Stimulated activated CD4-positive, alpha-beta T cell treated with anti-CD3 and anti-CD28 coated beads, Interleukin-1b, Interleukin-23, amount 100 ng/mL, for 24 hours (primary cell): ENCODE data around the gene SLC52A1.

ENCODE experiments used
- DNase-seq, 4 experiments: peaks; one replicate each; pipeline ENCODE4 v3.0.0-alpha.2; 2020; ENCODE audit warnings: low read depth in 4 of 4, low spot score in 1 of 4

The SLC52A1 gene

DNA sequence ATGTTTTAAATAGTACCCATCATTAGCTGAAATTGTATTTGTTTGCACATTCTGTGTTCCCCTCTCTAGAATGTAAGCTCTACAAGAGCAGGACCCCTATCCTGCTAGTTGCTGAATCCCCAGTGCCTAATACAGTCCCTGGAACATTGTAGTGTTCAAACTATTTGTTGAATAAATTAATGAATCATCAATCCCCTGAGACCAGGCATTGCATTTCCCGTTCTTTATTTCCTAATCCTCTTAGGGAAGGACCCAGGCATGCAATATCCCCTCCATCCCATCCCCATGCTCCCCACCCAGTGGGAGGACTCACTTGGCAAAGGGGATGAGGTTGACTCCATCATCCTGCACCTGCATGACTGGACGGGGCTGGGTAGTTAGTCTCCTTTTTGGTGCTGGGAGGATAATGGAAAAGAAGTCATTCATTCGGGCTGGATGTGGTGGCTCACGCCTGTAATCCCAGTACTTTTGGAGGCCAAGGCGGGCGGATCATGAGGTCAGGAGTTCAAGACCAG lies 41.1 kb downstream of the SLC52A1 start:
- DNase-seq = no peak

- DNase-seq = no peak
These were observed 47.3 kb downstream of the SLC52A1 start for GRCh38 chr17:4987767-4988567.

- DNase-seq = peak; percentile 80 to 88 (median 86)
These were observed 48.1 kb downstream of the SLC52A1 start, which contains the start of gene CAMTA2 for GRCh38 chr17:4986951-4987766. Gene CAMTA2, minus strand, starts transcription at chr17:4987675. Its CDS starts 1,453 bp downstream, at chr17:4986222.

DNA sequence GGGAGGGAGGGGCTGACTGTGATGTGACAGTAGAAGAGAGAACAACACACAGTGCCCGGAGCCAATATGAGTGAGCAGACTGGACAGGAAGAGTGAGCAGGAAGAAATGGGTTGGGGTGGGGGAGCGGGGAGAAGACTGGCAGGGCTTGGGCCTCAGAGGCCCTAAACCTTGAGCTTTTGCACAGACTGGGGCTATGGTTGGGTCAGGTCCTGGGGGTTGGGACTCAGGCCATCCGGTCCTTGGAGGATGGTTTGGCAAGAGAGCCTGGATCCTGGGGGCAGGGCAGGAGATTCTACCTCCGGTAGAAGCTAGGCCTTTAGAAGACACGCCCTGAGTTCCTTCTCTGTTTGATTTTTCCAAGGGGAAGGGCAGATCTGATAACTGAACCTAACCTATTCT lies 48.8 kb downstream of the SLC52A1 start:
- no peak for DNase-seq
